ENCODE results near the gene SRXN1.

- TF ChIP-seq TAF1 (IDR thresholded peaks at IDR 0.05; ENCODE audit: borderline replicate concordance, low read depth, low read length) (no peak), POLR2A (IDR thresholded peaks at IDR 0.05; ENCODE audit: low read depth, low read length) (no peak)
Measured at GRCh38 chr20:597560-597959, 55.4 kb downstream of the SRXN1 start.

Data from GM12892 (cell line).